GM18517 (cell line): ENCODE data around the gene MAP3K20.
"Not testable (repeated sequence)": the region's sequence is repeated elsewhere in the genome, so short reads cannot be mapped to it uniquely, and the experiment has no call there.

Source experiments
- ATAC-seq: cut with Tn5 transposase; IDR thresholded peaks from one replicate; pipeline ENCODE4 v1.9.1; 2021; ENCODE audit warnings: mild to moderate bottlenecking, moderate library complexity; ENCODE audit not compliant: unreplicated experiment

MAP3K20 gene

GRCh38 chr2:173193925-173194324, 118.3 kb downstream of the MAP3K20 start:
- ATAC-seq = no peak

- ATAC-seq = no peak
These were observed 119.5 kb downstream of the MAP3K20 start for GRCh38 chr2:173195100-173195499.

GRCh38 chr2:173196080-173196479, 120.4 kb downstream of the MAP3K20 start:
- no peak for ATAC-seq

GRCh38 chr2:173196638-173197037, 121.0 kb downstream of the MAP3K20 start:
- ATAC-seq = no peak

- no peak for ATAC-seq
These were observed 122.7 kb downstream of the MAP3K20 start for GRCh38 chr2:173198327-173198726.

- no peak for ATAC-seq
These were observed 123.6 kb downstream of the MAP3K20 start for GRCh38 chr2:173199294-173199693.

- ATAC-seq = no peak
These were observed 126.9 kb downstream of the MAP3K20 start for GRCh38 chr2:173202570-173202969.

GRCh38 chr2:173204316-173204715, 128.7 kb downstream of the MAP3K20 start:
- no peak for ATAC-seq

- ATAC-seq = no peak
These were observed 129.7 kb downstream of the MAP3K20 start for GRCh38 chr2:173205375-173205774.

- ATAC-seq = not testable (repeated sequence)
These were observed 131.5 kb downstream of the MAP3K20 start for GRCh38 chr2:173207124-173207523.

- peak; percentile 52 for ATAC-seq
These were observed 134.9 kb downstream of the MAP3K20 start for GRCh38 chr2:173210270-173211196.

GRCh38 chr2:173213181-173213580, 137.5 kb downstream of the MAP3K20 start:
- no peak for ATAC-seq

GRCh38 chr2:173214213-173214612, 138.6 kb downstream of the MAP3K20 start:
- ATAC-seq = no peak

GRCh38 chr2:173215316-173215715, 139.7 kb downstream of the MAP3K20 start:
- ATAC-seq = no peak

- ATAC-seq = no peak
These were observed 140.4 kb downstream of the MAP3K20 start for GRCh38 chr2:173216051-173216450.

GRCh38 chr2:173216668-173217067, 141.0 kb downstream of the MAP3K20 start:
- ATAC-seq = no peak

GRCh38 chr2:173217116-173217840, 141.6 kb downstream of the MAP3K20 start:
- ATAC-seq = no peak

GRCh38 chr2:173218326-173219056, 142.8 kb downstream of the MAP3K20 start:
- no peak for ATAC-seq

- no peak for ATAC-seq
These were observed 145.6 kb downstream of the MAP3K20 start for GRCh38 chr2:173221132-173221695.

GRCh38 chr2:173221937-173222594, 146.4 kb downstream of the MAP3K20 start:
- ATAC-seq = peak; percentile 55
